T-helper 9 cell (primary cell): ENCODE measurements around the gene APBB1IP.

Experiments used
- DNase-seq: peaks from one replicate; pipeline ENCODE4 v3.0.0-alpha.2; 2020

APBB1IP gene

DNA sequence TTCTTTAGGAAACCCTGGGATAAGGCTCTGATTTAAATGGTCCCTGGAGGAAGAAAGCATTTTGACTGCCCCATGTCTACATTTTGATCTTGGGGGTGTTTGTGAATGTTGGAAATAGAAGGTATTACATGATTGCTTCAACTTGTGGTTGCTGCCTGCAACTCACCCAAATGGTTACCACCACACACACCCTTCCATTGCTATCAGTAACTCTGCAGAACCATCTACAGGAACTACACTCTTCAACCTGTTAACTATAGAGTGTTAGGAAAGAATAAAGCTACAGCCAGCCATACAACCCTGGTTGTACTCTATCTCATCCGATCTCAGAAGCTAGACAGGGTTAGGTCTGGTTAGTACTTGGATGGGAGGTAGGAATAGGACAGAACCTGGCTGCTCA lies 71.2 kb downstream of the APBB1IP start:
- no peak for DNase-seq

DNA sequence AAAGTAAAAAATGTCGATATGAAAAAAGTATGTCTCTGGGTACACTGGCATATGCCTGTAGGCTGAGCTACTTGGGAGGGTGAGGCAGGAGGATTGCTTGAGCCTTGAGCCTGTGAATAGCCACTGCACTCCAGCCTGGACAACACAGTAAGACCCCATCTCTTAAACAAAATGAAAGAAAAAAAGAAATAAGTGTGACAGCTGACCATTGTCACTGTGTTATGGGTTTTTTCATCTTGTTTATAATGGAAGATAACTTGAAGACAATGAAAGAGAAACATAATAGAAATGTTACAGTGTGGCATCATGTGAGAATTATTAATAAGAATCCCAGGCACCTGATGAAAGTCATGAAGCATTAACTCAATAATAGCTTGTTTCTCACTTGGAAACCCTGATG lies 75.0 kb downstream of the APBB1IP start:
- DNase-seq = no peak

DNA sequence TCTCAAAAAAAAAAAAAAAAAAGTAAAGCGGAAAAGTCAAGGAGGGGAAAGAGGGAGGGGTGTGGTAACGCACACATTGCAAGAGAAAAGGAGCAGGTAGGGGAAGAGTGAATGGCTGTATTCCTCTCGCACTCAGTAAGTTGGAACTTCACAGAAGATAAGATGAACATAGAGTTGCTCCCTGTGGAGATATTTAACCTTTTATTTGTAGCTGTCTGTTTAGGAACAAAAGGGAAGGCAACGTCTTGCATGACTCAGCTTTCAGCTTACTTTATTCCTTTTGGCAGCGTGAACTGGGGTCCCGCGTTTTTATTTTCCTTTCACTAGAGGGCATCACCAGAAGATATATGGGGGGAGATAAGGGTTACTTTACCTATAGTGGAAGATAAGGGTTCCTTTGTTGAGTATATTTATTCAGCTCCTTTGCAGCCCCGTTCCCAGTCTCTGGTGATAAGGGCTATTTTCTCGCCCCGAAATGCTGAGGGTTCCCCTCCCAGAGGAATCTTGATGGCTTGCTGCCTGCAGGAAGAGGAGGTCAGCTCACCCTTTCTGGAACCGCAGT lies 78.5 kb downstream of the APBB1IP start:
- no peak for DNase-seq

DNA sequence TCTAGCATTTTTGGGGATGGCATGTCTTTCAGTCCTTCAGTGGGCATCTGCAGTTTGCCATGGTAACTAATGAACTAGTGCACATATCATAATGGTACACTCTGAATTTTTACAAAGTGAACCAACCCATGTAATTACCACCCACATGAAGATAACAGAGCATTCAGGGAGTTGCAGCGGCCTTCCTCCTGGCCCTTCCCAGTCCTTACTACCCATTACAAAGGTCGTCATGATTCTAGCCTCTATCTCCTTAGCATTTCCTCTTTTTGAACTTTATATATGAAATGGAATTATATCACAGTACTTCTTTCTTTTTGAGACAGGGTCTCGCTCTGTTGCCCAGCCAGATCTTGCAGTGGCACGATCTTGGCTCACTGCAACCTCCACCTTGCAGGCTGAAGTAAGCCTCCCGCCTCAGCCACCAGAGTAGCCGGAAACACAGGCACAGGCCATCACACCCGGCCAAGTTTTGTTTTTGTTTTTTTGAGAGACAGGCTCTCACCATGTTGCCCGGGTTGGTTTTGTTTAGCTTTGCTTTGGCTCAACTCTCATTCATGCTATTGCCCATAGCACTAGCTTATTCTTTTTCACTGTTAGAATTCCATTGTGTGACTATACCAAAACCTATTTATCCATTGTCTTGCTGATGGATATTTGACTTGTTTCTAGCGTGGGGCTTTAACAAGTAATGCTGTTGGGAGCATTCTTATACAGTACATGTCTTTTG lies 79.2 kb downstream of the APBB1IP start:
- no peak for DNase-seq

DNA sequence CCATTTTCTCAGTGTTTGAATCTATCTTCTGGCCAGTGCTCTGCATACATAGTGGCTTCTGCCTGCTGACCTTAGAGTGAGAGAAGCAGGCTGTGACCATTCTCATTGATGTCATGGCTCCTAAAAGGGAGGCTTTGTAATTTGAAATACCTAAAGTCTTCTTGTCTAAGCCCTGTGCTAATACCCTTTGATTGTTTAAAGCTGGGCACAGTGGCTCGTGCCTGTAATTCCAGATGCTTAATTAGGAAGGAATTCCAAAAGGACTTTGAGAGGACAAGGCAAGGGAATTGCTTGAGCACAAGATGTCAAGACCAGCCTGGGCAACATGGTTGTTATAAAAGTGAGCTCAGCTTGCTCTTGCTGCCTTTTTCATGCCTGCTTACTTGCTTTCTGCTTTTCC lies 81.7 kb downstream of the APBB1IP start:
- no peak for DNase-seq

DNA sequence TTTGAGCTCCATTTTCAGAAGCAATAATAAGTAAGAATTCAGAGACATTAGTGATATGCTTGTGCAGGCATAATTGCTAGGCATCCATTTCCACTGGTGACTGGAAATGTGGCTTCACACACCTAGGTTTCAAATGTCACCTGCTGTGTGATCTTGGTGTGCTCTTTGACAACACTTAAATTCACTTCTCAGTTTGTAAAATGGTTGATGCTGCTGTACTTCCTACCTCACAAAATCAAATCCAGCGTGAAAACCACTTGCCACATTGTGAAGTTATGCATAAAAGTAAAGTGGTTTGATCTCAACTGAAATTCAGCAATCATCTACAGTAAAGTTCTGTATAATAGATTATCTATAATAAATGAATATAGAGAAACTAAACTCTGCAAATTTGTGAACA lies 82.4 kb downstream of the APBB1IP start:
- no peak for DNase-seq

DNA sequence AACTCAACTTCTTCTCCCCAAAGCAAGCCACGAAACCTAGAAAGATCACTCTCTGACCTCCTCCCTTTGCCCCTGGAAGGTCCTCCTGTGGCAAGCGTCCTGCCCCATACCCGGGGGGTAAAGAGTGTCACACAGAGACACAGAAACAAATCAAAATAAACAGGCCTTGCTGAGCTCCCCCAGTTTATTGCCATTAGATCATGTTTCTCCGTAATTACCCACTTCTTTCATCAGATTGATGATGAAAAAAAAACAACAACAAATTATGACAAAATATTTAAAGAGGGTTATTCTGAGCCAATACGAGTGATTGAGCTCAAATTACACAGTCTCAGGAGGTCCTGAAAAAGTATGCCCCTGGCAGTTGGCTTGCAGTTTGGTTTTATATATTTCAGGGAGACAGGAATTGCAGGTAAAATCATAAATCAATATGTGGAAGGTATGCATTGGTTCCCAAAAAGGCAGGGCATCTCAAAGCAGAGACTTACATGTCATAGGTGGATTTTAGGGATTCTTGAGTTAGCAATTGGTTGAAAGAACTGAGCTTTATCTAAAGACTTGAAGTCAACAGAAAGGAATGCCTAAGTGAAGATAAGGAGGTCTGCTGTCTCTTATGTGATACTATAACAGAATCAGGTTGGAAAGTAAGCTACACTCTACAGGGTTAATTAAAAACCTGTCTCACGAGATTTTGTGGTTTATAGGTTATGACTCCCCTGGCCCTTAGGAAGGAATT lies 86.2 kb downstream of the APBB1IP start:
- no peak for DNase-seq

DNA sequence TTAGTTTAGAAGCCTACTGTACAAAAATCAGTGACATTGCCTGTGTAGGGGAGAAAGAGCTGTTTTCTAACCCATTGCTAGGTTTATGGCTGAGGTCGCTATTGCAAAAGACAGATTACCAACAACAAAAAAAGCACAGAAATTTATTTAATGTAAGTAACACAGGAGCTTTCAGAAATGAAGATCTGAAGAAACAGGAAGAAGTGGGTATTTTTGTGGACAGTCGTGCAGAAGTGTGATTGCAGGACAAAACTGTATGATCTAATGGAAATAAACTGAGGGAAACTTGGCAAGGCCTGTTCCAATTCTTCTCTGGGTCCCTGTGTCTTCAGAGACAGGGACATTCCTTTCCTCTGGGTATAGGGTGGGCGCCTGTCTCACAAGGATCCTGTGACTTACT lies 87.4 kb downstream of the APBB1IP start:
- DNase-seq = no peak

DNA sequence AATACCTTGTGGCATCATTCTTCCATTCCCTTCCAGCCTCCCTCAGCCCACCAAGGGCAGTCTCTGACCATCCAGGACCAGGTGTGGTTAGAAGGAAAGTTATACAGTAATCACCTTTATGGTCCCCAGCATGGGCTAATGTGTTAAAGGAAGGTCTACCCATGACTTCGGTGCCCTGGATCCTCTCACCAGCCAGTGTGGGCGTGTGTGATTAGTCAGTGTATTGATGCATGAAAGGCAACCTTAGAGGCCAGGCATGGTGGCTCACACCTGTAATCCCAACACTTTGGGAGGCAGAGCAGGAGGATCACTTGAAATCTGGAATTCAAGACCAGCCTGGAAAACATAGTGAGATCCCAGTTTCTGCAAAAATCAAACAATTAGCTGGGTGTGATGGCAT lies 88.9 kb downstream of the APBB1IP start:
- DNase-seq = no peak

DNA sequence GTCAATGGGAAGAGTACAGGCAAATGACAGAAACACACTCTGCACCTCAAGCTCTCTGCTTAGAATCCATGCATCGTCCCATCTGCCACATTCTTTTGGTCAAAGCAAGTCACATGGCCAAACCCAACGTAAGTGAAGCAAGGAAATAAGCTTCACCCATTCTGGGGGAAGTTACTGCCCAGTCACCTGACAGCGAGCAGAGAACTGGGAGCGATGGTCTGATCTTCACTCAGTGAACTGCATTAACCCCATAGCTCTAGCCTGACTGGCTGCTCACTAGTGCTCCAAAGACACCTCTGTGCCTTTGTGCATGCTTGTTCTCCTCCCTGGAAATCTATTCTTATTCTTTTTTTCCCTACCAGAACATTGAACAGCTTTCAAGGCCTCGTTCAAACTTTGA lies 89.9 kb downstream of the APBB1IP start:
- DNase-seq = no peak

DNA sequence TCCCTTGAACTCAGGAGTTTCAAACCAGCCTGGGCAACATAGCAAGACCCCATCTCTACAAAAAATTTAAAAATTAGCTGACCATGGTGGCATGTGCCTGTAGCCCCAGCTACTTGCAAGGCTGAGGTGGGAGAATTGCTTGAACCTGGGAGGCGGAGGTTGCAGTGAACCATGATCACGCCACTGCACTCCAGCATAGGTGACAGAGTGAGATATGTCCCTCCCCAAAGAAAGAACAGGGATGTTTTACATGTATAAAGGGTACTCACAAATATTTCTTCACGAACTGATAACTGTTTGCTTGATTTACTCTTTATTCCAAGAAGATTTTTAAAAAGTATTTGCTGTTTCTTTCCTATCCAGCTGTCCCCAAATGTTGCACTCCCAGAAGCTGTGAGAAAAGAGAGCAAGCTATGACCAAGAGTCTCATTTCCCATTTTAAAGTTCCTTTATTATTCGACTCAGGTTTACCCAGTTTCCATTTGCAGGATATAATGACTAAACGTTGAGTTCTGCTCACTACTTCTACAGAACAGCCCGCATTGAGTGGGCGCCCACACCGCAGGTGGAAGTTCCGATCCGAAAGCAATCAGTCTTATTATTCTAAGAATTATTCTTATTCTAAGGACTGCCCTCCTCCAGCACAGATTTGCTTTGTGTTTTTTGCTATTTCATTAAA lies 90.7 kb downstream of the APBB1IP start:
- no peak for DNase-seq

DNA sequence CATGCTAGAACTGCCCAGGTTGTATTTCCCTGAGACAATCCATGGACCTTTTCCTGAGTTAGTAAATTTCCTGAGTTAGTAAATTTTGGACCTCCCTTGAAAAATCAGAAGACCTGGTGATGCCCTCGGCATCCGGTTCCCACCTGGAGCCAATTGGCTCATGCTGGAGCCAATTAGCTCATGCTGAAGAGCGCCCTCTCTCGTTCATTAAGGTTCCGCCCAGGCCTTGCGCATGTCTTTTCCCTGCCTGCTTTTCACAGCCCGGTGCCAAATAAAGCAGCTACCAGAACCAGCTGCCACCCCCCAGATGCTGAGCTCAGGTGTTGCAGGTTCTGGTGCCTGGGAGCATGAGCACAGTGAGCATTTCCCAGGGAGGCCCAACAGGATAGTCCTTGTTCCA lies 96.2 kb downstream of the APBB1IP start:
- peak; percentile 2 for DNase-seq

DNA sequence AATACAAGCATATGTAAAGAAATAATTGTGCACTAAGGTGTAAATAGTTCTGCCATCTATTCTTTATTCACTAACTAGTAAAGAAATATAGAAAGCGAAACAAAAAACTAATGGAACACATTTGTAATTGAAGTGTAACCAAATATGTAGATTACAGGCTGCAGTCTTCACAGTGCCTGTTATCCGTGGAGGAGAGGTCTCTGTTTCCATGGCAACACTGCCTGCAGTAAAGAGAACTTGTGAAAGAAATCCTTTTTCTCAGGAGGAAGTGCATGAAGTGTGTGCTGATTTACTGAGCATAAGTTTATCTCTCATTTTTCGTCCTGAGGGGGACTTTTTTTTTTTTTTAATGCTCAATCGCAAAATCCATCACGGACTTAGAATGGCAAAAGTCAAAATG lies 102.5 kb downstream of the APBB1IP start:
- DNase-seq = no peak

DNA sequence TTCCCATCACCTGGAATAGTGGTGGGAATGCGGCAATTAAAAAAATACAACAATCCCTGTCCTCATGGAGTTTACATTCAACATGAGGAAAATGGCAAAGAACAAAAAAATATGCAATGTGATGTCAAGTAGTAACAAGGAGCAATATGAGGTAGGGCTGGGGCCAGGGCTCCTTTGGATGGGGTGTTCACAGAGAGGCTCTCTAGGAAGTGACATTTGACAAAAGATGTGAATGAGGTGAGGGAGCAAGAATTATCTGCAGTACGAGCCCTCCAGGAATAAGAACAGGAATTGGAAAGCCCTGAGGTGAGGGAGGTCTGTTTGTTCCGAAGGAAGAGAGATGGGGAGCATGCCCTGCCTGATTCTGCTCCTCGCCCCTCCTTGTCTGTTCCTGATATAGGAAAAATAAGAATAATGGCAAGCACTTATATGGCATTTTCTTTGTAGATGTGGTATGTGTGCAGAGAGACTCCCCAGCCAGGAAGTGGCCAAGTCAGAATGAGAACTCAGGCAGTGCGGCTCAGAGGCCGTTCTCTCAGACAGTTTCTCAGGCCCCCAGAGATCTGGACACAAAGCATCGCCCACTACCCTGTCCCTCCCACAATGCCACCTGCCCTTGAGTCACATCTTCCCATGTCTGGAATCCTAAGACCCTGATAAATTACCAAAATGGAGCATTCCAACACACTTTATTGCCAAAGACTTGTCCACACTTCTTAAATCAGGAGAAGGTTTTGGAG lies 105.6 kb downstream of the APBB1IP start:
- DNase-seq = no peak

DNA sequence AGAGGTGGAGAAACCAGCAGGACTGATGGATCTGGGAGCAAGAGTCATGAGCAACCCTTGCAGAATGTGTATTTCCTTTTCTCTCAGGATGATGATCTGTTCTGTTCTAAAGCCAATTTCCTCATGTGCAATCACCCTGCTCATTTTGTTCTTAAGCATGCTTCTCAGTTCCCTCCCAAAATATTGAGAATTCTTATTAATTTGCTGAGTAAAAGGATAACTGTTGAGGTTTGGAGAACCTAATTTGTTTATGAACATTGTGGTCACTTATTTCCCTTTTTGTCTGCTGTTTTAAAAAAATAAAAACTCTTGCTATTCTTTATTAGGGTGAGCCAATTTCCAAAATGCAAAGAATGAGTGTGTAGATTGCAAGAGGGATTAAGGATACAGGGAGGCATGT lies 106.8 kb downstream of the APBB1IP start:
- DNase-seq = no peak

DNA sequence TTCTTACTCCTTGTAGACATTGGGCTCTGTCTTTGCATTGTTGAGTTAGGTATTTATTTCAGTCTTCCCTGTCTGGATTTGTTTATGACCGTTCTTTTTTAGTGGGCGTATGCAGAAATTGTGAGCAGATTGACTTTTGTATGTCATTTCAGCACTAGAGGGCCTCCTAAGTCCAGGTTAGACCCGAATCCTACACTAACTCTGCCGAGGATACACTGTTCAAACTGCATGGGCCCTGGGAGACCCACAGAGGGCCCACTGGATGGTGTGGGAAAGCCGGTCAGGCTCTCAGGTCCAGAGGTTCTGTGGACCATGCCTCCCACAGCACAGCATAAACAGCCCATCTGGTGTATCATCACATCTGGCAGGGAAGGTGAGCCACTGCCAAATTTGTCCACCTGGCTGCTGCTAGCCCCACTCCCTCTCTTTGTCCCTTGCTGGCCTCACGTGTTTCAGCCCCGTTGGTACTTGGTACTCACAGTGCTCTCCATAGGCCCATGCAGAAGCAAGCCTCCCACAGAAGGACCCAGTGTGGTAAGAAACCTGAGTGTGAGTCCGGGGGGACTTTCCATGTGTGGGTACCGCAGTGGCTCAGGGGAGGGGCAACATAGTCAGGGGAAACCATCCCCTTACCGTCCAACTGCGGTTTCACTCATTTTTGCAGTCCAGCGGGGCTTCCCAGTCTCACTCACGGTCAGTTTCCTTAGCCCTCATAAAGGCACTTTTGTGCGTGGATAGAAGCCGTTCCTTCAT lies 112.8 kb downstream of the APBB1IP start:
- no peak for DNase-seq

DNA sequence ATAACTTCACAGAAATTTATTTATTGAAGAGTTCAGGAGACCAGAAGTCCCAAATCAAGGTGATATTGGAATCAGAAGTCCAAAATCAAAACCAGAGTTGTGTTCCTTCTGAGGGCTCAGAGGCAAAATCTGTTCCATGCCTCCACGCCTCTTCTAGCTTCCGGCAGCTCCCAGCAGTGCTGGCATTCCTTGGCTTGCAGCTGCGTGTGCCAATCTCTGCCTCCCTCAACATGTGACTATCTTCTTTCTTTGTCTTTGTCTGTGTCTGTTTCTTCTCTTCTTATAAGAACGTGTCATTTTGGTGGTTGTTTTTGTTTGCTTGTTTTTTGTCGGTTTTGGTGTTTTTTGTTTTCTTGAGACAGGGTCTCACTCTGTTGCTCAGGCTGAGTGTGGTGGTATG lies 116.1 kb downstream of the APBB1IP start:
- DNase-seq = no peak

DNA sequence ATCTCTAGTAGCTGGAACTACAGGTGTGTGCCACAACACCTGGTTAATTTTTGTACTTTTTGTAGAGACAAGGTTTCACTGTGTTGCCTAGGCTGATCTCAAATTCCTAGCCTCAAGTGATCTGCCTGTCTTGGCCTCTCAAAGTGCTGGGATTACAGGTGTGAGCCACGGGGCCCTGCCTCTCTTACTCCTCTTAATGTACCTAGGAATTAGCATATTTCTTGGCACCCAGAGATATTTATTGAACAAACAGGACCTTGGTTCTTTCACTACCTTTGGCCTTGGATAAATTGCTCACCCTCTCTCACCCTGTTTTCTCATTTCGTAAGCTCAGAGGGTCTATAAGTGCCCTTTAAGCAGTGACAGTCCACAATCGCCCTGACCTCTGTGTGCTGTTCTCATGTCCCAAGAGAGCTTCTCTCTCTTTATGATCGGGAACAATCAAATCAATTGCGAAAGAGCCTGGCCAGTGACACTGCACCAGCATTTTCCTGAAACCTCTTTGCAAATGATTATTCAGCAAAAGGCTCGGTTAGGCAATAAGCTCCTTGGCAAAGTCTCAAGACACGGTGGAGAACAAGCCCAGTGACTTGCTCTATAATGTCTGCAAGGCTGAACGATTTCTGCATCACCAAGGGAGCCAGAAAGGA lies 117.7 kb downstream of the APBB1IP start:
- no peak for DNase-seq

DNA sequence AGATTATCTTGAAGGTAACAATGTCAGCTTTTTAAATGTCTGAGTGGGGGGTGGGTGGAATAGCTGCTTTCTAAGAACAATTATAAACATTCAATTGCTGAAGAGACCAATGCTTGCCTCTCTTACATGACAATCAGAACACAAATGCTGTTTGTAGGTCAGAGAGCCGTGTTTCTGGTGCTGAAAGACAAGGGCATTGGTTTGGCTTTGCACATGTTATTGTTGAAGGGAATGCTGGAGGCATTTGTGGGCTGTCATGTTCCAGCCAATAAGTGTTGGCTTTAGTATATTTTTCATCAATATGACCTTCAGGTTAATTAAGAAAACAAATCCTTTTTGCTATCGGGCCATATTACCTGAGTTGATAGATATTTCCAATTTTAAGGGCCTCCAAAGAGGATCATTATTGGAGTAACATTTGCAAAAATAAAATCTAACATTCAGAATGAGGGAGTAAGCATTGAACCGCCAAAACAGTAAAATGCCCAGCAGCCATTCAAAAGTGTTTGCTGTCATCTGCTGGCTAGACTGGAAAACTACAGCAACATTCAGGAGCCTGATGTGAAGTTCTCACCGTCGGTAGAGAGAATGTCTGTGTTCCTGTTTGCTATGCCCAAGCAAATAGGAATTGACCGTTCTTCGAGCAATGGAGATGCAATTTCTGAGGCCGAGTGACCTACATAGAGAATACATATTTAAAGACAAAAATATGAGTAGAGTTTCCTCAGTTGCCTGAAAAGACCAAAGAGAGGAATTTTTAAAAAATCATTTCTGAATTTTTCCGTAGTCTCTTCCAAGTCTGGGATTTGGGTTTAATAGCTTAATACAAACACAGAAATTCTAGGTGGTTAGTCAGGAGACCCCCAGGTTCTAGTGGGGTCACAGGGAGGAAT lies 118.9 kb downstream of the APBB1IP start:
- no peak for DNase-seq

DNA sequence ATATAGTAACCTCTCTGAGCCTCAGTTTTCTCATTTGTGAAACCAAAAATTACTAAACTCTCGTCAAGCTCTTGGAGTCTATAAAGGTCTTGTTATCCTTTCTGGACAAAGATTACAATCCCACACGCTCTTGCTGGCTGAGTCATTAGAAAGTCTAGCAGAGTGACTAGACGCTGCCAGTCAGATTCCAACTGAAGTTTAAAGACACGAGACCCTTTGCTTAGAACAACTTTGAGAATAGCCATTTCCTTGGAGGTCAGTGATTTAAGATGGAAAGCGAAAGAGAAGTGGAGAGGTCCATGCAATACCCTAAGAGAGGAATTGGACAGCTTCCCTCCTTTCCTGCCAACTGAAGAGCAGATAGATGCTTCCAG lies 119.5 kb downstream of the APBB1IP start:
- no peak for DNase-seq
